ENCODE results near the gene CNNM1. TPM values are rescaled to one million over a fixed set of nuclear protein-coding genes. Genes with fewer than 3 reads are reported as not detected.

Gene CNNM1
- total RNA-seq, 1 donor from 2014 or later, result 2.0 TPM

GRCh38 chr10:99315853-99316252 is 13.3 kb upstream of the CNNM1 start:
- no peak for TF ChIP-seq CTCF (conservative IDR thresholded peaks at IDR 0.05)
- H3K9me3 Mint-ChIP-seq, result no peaks in the 10 kb centered on the region
- peaks cover 15% of the 10 kb centered on the region for H3K27me3 Mint-ChIP-seq
- DNase-seq (ENCODE audit: extremely low spot score, unreplicated experiment), result no peak
- no peak overlapping the region for H3K27ac Mint-ChIP-seq
- no peak overlapping the region for H3K4me3 Mint-ChIP-seq
- no peaks in the 10 kb centered on the region for H3K36me3 Mint-ChIP-seq
- no peaks in the 10 kb centered on the region for H3K4me1 Mint-ChIP-seq (ENCODE audit: unreplicated experiment)

DNA sequence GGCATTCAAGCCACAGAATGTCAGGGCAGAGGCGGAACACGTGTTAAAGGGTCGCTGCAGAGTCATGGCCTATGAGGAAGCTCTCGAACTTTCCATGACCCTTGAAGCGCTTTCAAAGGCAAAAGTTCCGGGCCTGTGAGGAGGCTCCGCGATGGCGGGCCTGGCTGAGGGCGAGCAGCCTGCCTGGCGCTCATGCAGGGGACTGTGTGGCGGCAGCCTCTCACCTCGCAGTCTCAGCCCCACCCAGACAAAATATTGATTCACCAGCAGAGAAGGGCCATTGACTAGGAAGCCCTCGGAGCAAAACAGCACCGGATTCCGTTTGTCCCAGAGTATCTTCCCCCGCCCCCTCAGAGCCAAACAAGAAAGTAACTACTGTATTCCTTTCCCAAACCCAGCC is 12.8 kb upstream of the CNNM1 start:
- TF ChIP-seq CTCF (conservative IDR thresholded peaks at IDR 0.05), result no peak
- no peaks in the 10 kb centered on the region for H3K4me1 Mint-ChIP-seq (ENCODE audit: unreplicated experiment)
- H3K4me3 Mint-ChIP-seq, result no peak overlapping the region
- DNase-seq (ENCODE audit: extremely low spot score, unreplicated experiment), result no peak
- no peak overlapping the region for H3K27ac Mint-ChIP-seq
- H3K36me3 Mint-ChIP-seq, result no peaks in the 10 kb centered on the region
- H3K9me3 Mint-ChIP-seq, result no peaks in the 10 kb centered on the region
- H3K27me3 Mint-ChIP-seq, result peaks cover 16% of the 10 kb centered on the region

DNA sequence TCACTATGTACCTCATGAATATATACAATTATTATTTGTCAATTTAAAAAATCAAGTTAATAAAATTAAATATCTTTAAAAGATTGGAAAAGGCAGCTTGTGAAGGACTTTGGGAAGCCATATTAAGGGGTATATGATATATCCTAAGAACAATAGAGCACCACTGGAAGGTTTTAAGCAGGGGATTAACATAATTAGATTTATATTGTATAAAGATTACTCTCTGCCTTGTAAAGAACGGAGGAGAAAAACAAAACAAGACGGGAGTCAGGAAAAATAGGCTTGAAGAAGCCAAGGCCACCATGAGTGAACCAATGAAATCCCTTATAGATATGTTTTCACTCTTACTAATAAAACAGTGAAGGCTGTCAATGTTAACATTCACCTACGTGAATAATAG is 11.1 kb upstream of the CNNM1 start:
- no peaks in the 10 kb centered on the region for H3K36me3 Mint-ChIP-seq
- DNase-seq (ENCODE audit: extremely low spot score, unreplicated experiment), result no peak
- peaks cover 29% of the 10 kb centered on the region for H3K27me3 Mint-ChIP-seq
- TF ChIP-seq CTCF (conservative IDR thresholded peaks at IDR 0.05), result no peak
- no peaks in the 10 kb centered on the region for H3K4me1 Mint-ChIP-seq (ENCODE audit: unreplicated experiment)
- no peak overlapping the region for H3K27ac Mint-ChIP-seq
- no peaks in the 10 kb centered on the region for H3K9me3 Mint-ChIP-seq
- no peak overlapping the region for H3K4me3 Mint-ChIP-seq

DNA sequence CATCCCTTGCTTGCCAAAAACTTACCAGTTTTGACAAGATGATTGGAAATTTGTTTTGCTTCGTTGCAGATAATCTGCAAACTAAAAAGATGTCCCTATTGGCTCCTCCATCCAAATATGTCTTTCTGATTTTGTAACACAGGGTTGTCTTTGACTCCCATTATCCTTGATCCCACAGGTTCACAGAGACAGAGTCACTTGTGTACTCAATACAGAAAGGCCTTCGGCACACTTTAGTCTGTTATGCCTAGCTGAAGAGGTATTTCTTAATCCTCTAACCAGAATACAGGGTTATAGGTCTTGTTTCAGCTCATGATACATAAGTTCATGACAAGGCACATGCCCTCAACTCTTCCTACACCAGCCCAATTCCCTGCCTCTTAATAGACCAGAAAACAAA is 10.7 kb upstream of the CNNM1 start:
- no peak for DNase-seq (ENCODE audit: extremely low spot score, unreplicated experiment)
- no peak for TF ChIP-seq CTCF (conservative IDR thresholded peaks at IDR 0.05)
- no peaks in the 10 kb centered on the region for H3K9me3 Mint-ChIP-seq
- no peak overlapping the region for H3K27ac Mint-ChIP-seq
- H3K4me1 Mint-ChIP-seq (ENCODE audit: unreplicated experiment), result no peaks in the 10 kb centered on the region
- H3K27me3 Mint-ChIP-seq, result peaks cover 32% of the 10 kb centered on the region
- H3K36me3 Mint-ChIP-seq, result no peaks in the 10 kb centered on the region
- H3K4me3 Mint-ChIP-seq, result no peak overlapping the region

- Mint-ChIP-seq H3K27me3 (peaks cover 38% of the 10 kb centered on the region), H3K9me3 (no peaks in the 10 kb centered on the region), H3K4me3 (no peak overlapping the region), H3K36me3 (no peaks in the 10 kb centered on the region), H3K4me1 (ENCODE audit: unreplicated experiment) (no peaks in the 10 kb centered on the region), H3K27ac (no peak overlapping the region)
- no peak for DNase-seq (ENCODE audit: extremely low spot score, unreplicated experiment)
- TF ChIP-seq CTCF (conservative IDR thresholded peaks at IDR 0.05), result no peak
These were observed 3.9 kb upstream of the CNNM1 start for GRCh38 chr10:99325281-99325680.

- TF ChIP-seq CTCF (conservative IDR thresholded peaks at IDR 0.05), result no peak
- peaks cover 49% of the 10 kb centered on the region for H3K27me3 Mint-ChIP-seq
- H3K4me1 Mint-ChIP-seq (ENCODE audit: unreplicated experiment), result peaks cover 6% of the 10 kb centered on the region
- no peaks in the 10 kb centered on the region for H3K36me3 Mint-ChIP-seq
- no peak for DNase-seq (ENCODE audit: extremely low spot score, unreplicated experiment)
- H3K4me3 Mint-ChIP-seq, result no peak overlapping the region
- no peaks in the 10 kb centered on the region for H3K9me3 Mint-ChIP-seq
- H3K27ac Mint-ChIP-seq, result no peak overlapping the region
These were observed 2.3 kb upstream of the CNNM1 start for GRCh38 chr10:99326871-99327270.

Data from type B pancreatic cell (in vitro differentiated cells).